ENCODE results near the gene REXO5.

Gene REXO5

DNA sequence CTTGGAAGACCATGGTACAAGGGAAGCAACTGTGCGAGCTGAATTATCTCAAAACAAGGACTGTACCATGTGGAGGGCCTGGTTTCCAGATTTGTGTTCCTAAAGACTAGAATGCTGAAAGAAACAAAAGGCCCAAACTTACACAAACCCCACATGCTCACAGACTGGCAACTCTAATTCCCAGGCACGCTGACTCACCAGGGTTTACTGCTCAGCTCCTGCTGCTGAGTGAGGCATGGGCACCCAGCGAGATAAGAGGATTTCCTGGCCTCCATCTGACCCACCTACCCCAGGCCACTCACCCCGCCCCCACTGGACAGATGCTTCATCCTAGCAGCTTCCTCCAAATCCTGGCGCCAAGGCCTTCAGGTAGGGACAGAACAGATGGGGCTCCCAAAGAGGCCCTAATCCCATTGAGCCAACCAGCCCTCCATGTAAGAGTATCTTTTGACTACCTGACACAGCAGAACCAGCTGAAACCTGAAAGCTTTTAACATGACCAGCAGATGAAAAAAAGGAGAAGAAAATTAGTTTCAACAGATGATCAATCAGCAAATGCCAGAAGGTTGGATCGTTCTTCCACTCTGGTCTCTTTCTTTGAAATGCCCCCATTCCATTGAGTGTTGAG, 59.9 kb downstream of the REXO5 start:
- Histone ChIP-seq H3K9me3 (ENCODE audit: control insufficient read depth, insufficient read depth, low read length) (no peaks in the 10 kb centered on the region), H3K36me3 (ENCODE audit: insufficient read depth, low read length) (no peaks in the 10 kb centered on the region), H3K9ac (ENCODE audit: low read depth, low read length) (no peak overlapping the region), H3K4me1 (ENCODE audit: insufficient read depth, low read length) (peaks cover 19% of the 10 kb centered on the region)

DNA sequence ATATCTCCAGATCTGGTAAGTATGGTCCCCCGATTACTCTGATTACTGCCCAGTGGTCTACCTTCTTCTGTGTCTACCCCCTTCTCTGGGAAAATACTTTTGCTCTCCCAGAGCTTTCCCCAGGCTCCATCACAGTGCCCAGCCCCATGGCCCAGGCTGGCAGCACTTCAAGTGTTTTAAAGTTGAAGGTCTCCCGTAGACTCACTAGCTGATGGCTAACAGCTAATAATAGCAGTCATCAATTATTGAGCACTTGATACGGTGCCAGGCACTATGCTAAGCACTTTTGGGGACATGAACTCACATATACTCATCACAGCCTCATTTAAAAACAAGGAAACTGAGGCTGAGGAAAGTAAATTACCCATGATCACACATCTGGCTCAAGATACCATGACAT, 60.5 kb downstream of the REXO5 start:
- no peak overlapping the region for H3K9ac ChIP-seq (ENCODE audit: low read depth, low read length)
- peaks cover 19% of the 10 kb centered on the region for H3K4me1 ChIP-seq (ENCODE audit: insufficient read depth, low read length)

DNA sequence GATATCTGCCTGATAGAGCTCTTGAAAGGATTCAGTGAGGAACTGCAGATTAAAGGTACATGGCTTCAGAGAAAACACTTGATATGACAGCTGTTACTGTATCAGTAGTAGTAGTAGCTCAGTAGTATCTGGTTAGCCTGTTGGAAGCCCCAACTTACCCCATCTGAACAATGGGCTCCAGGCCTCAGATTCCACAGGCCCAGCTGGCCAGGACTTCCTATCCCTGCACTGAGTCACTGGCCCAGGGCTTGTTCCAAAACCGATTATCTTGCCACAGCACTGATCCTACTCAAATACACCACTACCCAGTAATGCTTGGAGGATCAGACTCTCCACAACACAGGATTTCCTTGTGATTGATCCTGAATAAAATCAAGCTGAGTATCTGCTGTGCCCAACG, 61.3 kb downstream of the REXO5 start:
- Histone ChIP-seq H3K9me3 (ENCODE audit: control insufficient read depth, insufficient read depth, low read length) (no peaks in the 10 kb centered on the region), H3K4me1 (ENCODE audit: insufficient read depth, low read length) (peaks cover 19% of the 10 kb centered on the region), H3K36me3 (ENCODE audit: insufficient read depth, low read length) (no peaks in the 10 kb centered on the region), H3K9ac (ENCODE audit: low read depth, low read length) (no peak overlapping the region)

More for the DNA sequence above, 60.5 kb downstream of the REXO5 start:
- Histone ChIP-seq H3K36me3 (ENCODE audit: insufficient read depth, low read length) (no peaks in the 10 kb centered on the region), H3K9me3 (ENCODE audit: control insufficient read depth, insufficient read depth, low read length) (no peaks in the 10 kb centered on the region)

DNA sequence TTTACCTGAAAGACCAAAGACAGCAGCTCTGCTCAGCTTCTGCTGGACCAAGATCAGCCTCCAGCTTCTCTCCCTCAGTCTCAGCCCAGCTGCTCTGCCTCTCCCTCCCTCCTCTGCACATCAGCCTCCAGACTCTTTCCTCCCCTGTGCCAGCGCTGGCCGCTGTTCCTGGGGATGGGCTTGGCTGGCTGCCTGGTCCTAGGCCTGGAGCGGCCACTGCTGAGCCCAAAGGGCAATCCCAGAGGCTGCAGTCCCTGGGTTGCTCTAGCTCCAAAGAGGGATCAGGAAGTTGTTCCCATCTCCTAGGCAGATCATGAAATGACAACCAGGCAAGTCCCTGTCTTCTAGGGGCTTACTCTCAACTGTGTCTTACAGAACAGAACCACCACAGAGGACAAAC, 62.6 kb downstream of the REXO5 start:
- H3K36me3 ChIP-seq (ENCODE audit: insufficient read depth, low read length) = no peaks in the 10 kb centered on the region
- H3K4me1 ChIP-seq (ENCODE audit: insufficient read depth, low read length) = peaks cover 13% of the 10 kb centered on the region
- H3K9ac ChIP-seq (ENCODE audit: low read depth, low read length) = no peak overlapping the region
- H3K9me3 ChIP-seq (ENCODE audit: control insufficient read depth, insufficient read depth, low read length) = no peaks in the 10 kb centered on the region

DNA sequence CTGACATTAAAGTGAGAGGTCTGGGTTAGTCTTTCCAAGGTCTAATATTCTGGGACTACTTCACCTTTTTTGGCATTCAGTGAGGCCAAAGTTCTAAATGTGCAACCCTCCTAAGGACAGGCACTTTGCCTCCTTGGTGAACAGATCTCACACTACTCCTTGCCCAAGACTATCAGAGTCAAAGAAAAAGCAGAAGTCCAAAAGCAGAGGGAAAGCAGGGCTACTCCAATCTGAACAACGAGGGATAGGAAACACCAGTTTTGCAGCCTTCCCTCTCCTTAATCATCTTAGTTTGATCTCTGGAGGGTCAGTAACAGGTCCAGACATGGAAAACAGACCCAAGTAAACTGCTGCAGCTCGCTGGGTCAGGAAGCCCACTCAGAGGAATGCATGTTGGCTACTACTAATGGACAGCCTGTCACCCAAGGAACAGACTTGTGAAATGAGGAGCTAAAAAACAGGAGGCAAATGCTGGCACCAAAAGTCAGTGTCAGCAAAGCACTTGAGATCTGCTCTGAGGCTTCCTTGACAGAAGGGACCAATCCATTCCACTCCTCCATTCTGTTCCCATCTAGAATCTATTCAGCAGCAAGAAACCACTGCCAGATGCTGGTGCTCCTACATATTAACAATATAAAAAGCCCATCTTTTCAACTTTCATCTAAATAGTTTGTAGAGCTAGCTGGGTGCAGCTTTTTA, 63.9 kb downstream of the REXO5 start:
- H3K4me1 ChIP-seq (ENCODE audit: insufficient read depth, low read length) = peaks cover 17% of the 10 kb centered on the region
- no peak overlapping the region for H3K9ac ChIP-seq (ENCODE audit: low read depth, low read length)
- H3K9me3 ChIP-seq (ENCODE audit: control insufficient read depth, insufficient read depth, low read length) = no peaks in the 10 kb centered on the region
- no peaks in the 10 kb centered on the region for H3K36me3 ChIP-seq (ENCODE audit: insufficient read depth, low read length)

DNA sequence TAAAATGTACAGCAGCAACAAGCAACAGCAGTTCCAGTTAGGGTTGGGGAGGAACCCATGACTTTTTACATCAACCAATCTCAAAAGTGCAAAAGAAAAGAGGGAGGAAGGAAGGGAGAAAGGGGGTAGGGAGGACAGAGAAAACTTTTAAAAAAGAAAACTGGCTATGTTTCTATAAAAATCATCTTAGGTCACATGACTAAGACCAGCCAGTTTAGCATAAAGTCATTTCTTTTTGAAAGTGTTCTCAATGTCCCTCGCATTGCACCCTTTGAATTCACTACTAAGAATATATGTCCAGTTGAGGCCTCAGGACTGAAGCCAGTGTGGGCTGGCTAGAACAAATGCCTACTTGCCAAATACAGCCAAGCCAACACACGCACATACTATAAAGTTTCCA, 64.9 kb downstream of the REXO5 start:
- Histone ChIP-seq H3K36me3 (ENCODE audit: insufficient read depth, low read length) (no peaks in the 10 kb centered on the region), H3K9ac (ENCODE audit: low read depth, low read length) (no peak overlapping the region), H3K4me1 (ENCODE audit: insufficient read depth, low read length) (peaks cover 7% of the 10 kb centered on the region), H3K9me3 (ENCODE audit: control insufficient read depth, insufficient read depth, low read length) (no peaks in the 10 kb centered on the region)

DNA sequence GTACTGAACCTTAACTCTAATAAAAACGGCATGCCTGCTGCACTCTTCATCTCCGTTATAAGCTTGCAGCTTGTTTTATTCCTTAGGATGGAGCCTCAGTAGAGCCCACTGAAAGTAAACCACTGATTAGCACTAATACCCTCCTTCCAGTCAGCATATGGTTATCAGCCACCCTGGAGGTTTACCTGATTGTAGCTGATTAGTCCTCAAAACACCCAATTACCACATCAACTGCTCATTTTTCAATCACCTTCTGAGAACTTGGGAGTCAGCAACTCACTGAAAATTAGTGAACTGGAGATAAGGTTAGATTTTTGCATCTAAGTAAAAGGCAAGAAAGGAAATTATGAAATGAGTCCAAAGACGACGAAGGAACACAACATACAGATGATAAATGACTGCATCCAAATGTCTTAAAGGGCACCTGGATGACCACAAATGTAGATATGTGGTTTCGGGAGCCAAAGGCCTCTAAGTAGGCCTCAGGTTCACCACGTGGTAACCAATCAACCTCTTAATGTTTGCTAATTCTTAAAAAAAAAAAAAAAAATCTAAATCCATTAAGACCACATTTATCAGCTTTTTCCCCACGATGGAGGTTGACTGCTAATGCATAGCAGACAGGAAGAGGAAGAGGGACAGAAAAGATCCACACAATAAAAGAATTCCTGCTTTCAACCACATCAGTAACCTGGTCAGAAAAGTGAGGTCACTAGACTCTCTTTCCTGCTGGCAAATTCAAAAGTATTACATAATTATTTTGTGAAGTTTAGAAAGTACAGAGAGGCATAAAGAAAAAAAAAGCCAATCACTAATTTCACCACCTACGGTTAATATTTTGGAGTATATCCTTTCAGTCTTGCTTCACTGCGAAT, 65.9 kb downstream of the REXO5 start:
- Histone ChIP-seq H3K9ac (ENCODE audit: low read depth, low read length) (no peak overlapping the region), H3K4me1 (ENCODE audit: insufficient read depth, low read length) (0 out of 2 replicates have a peak, but pooled peaks cover 3% of the 10 kb centered on the region), H3K36me3 (ENCODE audit: insufficient read depth, low read length) (no peaks in the 10 kb centered on the region), H3K9me3 (ENCODE audit: control insufficient read depth, insufficient read depth, low read length) (no peaks in the 10 kb centered on the region)

DNA sequence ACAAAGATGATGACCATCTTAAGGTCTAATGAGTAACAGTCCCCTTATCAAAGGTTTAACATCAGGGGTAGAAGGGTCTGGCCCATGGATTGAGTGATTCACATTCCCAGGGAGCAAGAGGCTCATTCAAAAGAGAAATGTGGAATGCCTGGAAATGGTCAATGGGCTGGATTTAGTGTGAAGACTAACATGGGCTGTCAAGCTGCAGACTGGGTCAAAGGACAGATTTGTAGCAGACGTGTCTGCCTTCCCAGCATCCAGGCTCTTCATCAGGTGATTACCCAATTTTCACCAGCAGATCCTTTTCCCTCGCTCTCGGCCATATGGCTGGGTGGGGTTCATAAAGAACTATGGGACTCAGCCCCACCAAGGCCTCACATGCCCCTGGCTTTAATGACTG, 67.0 kb downstream of the REXO5 start:
- no peaks in the 10 kb centered on the region for H3K36me3 ChIP-seq (ENCODE audit: insufficient read depth, low read length)
- peaks cover 6% of the 10 kb centered on the region; the same call in 1 of the 2 replicates for H3K4me1 ChIP-seq (ENCODE audit: insufficient read depth, low read length)
- no peaks in the 10 kb centered on the region for H3K9me3 ChIP-seq (ENCODE audit: control insufficient read depth, insufficient read depth, low read length)
- H3K9ac ChIP-seq (ENCODE audit: low read depth, low read length) = no peak overlapping the region

DNA sequence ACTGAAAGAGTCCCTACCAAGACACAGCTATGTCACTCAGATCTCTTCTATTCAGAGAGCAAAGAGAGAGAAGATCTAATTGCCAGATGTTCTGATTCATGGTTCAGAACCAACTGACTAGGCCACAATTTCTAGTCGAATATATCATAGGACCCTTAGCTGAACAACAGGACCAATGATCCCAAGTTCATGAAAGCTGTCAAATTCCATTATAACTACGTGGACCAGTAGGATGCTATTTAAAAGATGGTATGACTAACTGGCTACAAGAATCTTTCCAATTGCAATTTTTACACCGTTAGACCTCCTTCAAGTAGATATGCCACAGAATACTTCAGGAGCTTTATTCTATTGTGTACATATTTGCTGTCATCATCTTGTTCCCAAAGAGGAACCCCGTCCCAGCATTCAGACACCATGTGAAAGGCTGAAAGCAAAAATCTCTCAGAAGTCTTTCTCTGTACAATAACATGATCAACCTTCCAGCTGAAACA, 67.8 kb downstream of the REXO5 start:
- H3K9ac ChIP-seq (ENCODE audit: low read depth, low read length) = no peak overlapping the region

DNA sequence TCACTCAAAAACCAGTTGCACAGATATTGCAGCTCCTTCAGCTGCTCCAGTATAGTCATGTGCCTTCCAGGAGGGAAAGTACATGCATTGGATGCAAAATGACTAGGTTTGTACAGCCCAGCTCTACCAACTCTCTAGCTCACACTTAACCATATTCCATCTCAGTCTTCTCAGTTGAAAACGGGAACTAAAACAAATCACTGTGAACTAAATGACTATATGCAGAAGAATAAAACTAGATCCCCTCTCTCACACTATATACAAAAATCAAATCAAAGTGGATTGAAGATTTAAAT, 69.0 kb downstream of the REXO5 start:
- H3K9ac ChIP-seq (ENCODE audit: low read depth, low read length) = no peak overlapping the region
- H3K4me1 ChIP-seq (ENCODE audit: insufficient read depth, low read length) = peaks cover 21% of the 10 kb centered on the region; the same call in 1 of the 2 replicates
- no peaks in the 10 kb centered on the region for H3K9me3 ChIP-seq (ENCODE audit: control insufficient read depth, insufficient read depth, low read length)
- H3K36me3 ChIP-seq (ENCODE audit: insufficient read depth, low read length) = no peaks in the 10 kb centered on the region

More for the DNA sequence above, 67.8 kb downstream of the REXO5 start:
- peaks cover 12% of the 10 kb centered on the region; the same call in 1 of the 2 replicates for H3K4me1 ChIP-seq (ENCODE audit: insufficient read depth, low read length)
- H3K36me3 ChIP-seq (ENCODE audit: insufficient read depth, low read length) = no peaks in the 10 kb centered on the region
- H3K9me3 ChIP-seq (ENCODE audit: control insufficient read depth, insufficient read depth, low read length) = no peaks in the 10 kb centered on the region

DNA sequence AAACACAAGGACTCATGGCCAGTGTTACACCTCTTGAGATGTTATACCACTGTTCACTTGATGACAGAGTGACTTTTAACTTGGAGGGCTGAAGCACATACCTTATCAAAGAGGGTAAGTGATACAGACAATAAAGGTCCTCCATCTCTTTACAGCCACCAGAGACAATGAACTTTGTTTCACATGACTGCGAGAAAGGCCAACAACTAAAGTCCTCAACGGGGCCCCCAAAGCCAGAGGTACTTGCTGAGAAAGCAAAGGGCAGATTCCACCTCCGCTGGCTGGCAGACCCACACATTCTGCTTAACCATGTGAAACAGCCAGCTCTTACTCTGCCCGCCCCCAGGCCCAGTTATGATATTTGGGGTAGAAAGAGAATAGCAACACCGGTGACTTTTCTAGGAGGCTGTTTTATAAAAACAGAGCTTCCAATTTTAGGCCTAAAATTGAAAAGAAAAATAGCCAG, 72.4 kb downstream of the REXO5 start:
- no peak overlapping the region for H3K9ac ChIP-seq (ENCODE audit: low read depth, low read length)
- no peaks in the 10 kb centered on the region for H3K36me3 ChIP-seq (ENCODE audit: insufficient read depth, low read length)
- no peaks in the 10 kb centered on the region for H3K9me3 ChIP-seq (ENCODE audit: control insufficient read depth, insufficient read depth, low read length)
- peaks cover 21% of the 10 kb centered on the region; the same call in 1 of the 2 replicates for H3K4me1 ChIP-seq (ENCODE audit: insufficient read depth, low read length)

DNA sequence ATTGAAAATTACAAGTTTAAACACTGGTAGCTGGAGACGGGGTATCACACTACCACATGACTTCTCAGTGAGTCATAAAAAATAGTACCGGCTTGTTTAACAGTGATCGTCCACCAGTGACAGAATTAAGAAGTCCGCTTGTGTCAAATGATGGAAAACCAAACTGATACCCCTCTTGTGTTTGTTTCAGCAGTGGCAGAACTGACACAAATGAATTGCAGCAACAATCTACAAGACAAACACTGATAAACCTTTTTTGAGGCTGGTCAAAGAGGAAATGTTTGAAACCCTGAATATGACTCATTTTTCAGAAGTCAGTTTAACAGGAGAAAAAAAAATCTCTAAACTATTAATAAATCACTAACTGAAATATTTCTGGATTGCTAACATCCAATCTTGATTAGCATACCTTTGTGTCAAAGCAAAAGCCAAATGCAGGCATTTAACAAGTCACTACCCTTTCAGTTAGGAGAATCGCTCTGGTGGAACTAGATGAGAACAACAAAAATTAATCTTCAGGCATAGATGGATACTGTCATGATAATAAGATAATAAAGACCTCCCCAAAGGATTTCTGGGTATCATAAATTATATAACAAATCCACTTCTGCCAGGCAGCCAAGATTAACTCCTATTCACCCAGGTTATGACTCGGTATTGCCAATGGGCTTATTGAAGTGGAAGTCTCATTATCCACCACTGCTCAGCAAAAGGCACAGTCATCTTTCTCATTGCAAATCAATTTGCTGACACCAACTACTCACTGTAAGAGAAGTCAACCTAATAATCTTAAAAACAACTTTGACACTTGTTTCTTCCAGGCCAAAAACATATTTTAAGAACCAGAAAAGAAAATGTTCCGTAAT, 73.1 kb downstream of the REXO5 start:
- H3K4me1 ChIP-seq (ENCODE audit: insufficient read depth, low read length) = peaks cover 21% of the 10 kb centered on the region; the same call in 1 of the 2 replicates
- H3K36me3 ChIP-seq (ENCODE audit: insufficient read depth, low read length) = no peaks in the 10 kb centered on the region
- no peak overlapping the region for H3K9ac ChIP-seq (ENCODE audit: low read depth, low read length)

DNA sequence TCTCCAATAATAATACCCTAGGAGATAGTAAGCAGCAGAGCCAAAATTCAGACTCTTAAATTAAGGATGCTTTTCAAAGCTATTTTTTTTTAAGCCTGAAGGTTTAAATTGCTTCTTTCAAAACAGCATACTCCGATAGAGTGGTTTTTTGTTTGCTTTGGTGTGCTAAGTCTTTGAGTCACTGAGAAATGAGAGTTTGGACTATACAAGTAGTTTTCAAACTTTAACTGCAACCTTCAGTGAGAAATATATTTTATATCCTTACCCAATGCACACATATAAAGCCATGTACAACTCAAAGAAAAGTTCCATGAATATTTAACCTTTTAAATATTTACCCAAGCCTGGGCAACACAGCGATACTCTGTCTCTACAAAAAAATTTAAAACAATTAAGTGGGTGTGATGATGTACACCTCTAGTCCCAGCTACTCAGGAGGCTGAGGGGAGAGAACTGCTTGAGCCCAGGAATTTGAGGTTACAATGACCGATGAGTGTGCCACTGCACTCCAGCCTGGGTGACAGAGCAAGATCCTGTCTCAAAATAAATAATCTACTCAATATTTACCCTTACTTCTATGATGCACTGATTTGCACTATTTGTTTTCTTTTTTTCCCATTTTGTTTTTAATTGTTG, 74.7 kb downstream of the REXO5 start:
- H3K4me1 ChIP-seq (ENCODE audit: insufficient read depth, low read length) = peaks cover 18% of the 10 kb centered on the region; the same call in 1 of the 2 replicates
- H3K9ac ChIP-seq (ENCODE audit: low read depth, low read length) = no peak overlapping the region
- H3K36me3 ChIP-seq (ENCODE audit: insufficient read depth, low read length) = no peaks in the 10 kb centered on the region
- H3K9me3 ChIP-seq (ENCODE audit: control insufficient read depth, insufficient read depth, low read length) = no peaks in the 10 kb centered on the region

More for the DNA sequence above, 73.1 kb downstream of the REXO5 start:
- no peaks in the 10 kb centered on the region for H3K9me3 ChIP-seq (ENCODE audit: control insufficient read depth, insufficient read depth, low read length)

Measured in ES-I3 (cell line).